H9 (cell line): Measurements from ENCODE around the gene ACSM3. TPM values are rescaled to one million over a fixed set of nuclear protein-coding genes. Genes with fewer than 3 reads are reported as not detected.

Source experiments
- DNase-seq: peaks from one replicate; pipeline ENCODE4 v3.0.0-alpha.2; 2017
- H2AFZ ChIP-seq: one replicate; pipeline ENCODE4 v1.6.1; 2013; ENCODE audit warnings: mild to moderate bottlenecking, low read length, control low read depth, moderate library complexity
- H2AK5ac ChIP-seq: 2 replicates; pipeline ENCODE4 v1.6.1; 2013; ENCODE audit warnings: low read length, control low read depth, mixed read lengths; ENCODE audit not compliant: insufficient read length
- H2BK120ac ChIP-seq: one replicate; pipeline ENCODE4 v1.6.1; 2013; ENCODE audit warnings: low read depth, mild to moderate bottlenecking, low read length, control low read depth, inconsistent platforms; ENCODE audit not compliant: poor library complexity, severe bottlenecking
- H2BK12ac ChIP-seq: 2 replicates; pipeline ENCODE4 v1.6.1; 2013; ENCODE audit warnings: low read length, control low read depth, mixed read lengths, low read depth; ENCODE audit not compliant: insufficient read length
- H2BK15ac ChIP-seq: 2 replicates; pipeline ENCODE4 v1.6.1; 2013; ENCODE audit warnings: low read depth, low read length, control low read depth
- H2BK20ac ChIP-seq: one replicate; pipeline ENCODE4 v1.6.1; 2013; ENCODE audit warnings: low read depth, mild to moderate bottlenecking, low read length, control low read depth, inconsistent platforms; ENCODE audit not compliant: poor library complexity, severe bottlenecking
- H2BK5ac ChIP-seq: 2 replicates; pipeline ENCODE4 v1.6.1; 2013; ENCODE audit warnings: low read length, control low read depth, mixed read lengths; ENCODE audit not compliant: insufficient read length
- H3K14ac ChIP-seq: 2 replicates; pipeline ENCODE4 v1.6.1; 2013; ENCODE audit warnings: low read length, control low read depth; ENCODE audit not compliant: insufficient read depth
- H3K18ac ChIP-seq: 2 replicates; pipeline ENCODE4 v1.6.1; 2013; ENCODE audit warnings: low read depth, mild to moderate bottlenecking, mixed read lengths, low read length, control low read depth; ENCODE audit not compliant: insufficient read length
- H3K23ac ChIP-seq: 2 replicates; pipeline ENCODE4 v1.6.1; 2013; ENCODE audit warnings: low read length, control low read depth, mixed read lengths, low read depth; ENCODE audit not compliant: insufficient read length
- H3K23me2 ChIP-seq: 2 replicates; pipeline ENCODE4 v1.6.1; 2013; ENCODE audit warnings: low read depth, mild to moderate bottlenecking, mixed read lengths, low read length, control low read depth; ENCODE audit not compliant: insufficient read length, poor library complexity, severe bottlenecking
- H3K27ac ChIP-seq: 2 replicates; pipeline ENCODE4 v1.5.1; 2013; ENCODE audit warnings: low read length, control low read depth, mixed read lengths, low read depth; ENCODE audit not compliant: insufficient read length
- H3K27me3 ChIP-seq: 2 replicates; pipeline ENCODE4 v1.6.1; 2013; ENCODE audit warnings: low read length, control low read depth, inconsistent platforms; ENCODE audit not compliant: insufficient read depth
- H3K4ac ChIP-seq: 2 replicates; pipeline ENCODE4 v1.6.1; 2013; ENCODE audit warnings: low read depth, mild to moderate bottlenecking, control low read depth, inconsistent platforms, low read length, moderate library complexity
- H3K4me1 ChIP-seq: 2 replicates; pipeline ENCODE4 v1.6.1; 2013; ENCODE audit warnings: low read length, control low read depth, inconsistent platforms; ENCODE audit not compliant: insufficient read depth
- H3K4me2 ChIP-seq: 2 replicates; pipeline ENCODE4 v1.6.1; 2013; ENCODE audit warnings: low read length, control low read depth, mixed read lengths; ENCODE audit not compliant: insufficient read length, insufficient read depth
- H3K56ac ChIP-seq: 2 replicates; pipeline ENCODE4 v1.6.1; 2013; ENCODE audit warnings: low read depth, mild to moderate bottlenecking, mixed read lengths, low read length, control low read depth; ENCODE audit not compliant: insufficient read length
- H3K79me1 ChIP-seq: 2 replicates; pipeline ENCODE4 v1.6.1; 2013; ENCODE audit warnings: low read depth, mild to moderate bottlenecking, moderate library complexity, low read length, control low read depth, inconsistent platforms; ENCODE audit not compliant: insufficient read depth, poor library complexity, severe bottlenecking
- H3K79me2 ChIP-seq: 2 replicates; pipeline ENCODE4 v1.6.1; 2013; ENCODE audit warnings: low read length, control low read depth, inconsistent platforms; ENCODE audit not compliant: insufficient read depth
- H3K9ac ChIP-seq: 2 replicates; pipeline ENCODE4 v1.6.1; 2013; ENCODE audit warnings: low read length, control low read depth, mixed read lengths; ENCODE audit not compliant: insufficient read length; ENCODE audit errors: extremely low read depth
- H3K9me3 ChIP-seq: one replicate; pipeline ENCODE4 v1.6.1; 2013; ENCODE audit warnings: low read depth, low read length, inconsistent platforms; ENCODE audit not compliant: control insufficient read depth
- H3T11ph ChIP-seq: one replicate; pipeline ENCODE4 v1.6.1; 2013; ENCODE audit warnings: mild to moderate bottlenecking, low read length, control low read depth, inconsistent platforms
- H4K20me1 ChIP-seq: one replicate; pipeline ENCODE4 v1.6.1; 2013; ENCODE audit not compliant: control insufficient read depth, insufficient read length, insufficient read depth
- H4K5ac ChIP-seq: 2 replicates; pipeline ENCODE4 v1.6.1; 2013; ENCODE audit warnings: low read depth, mild to moderate bottlenecking, mixed read lengths, low read length, control low read depth; ENCODE audit not compliant: insufficient read length
- H4K8ac ChIP-seq: replicated peaks from 2 replicates; pipeline ENCODE4 v1.6.1; 2013; ENCODE audit warnings: low read length, control low read depth, mixed read lengths, low read depth; ENCODE audit not compliant: insufficient read length
- H4K91ac ChIP-seq: 2 replicates; pipeline ENCODE4 v1.6.1; 2013; ENCODE audit warnings: low read depth, mild to moderate bottlenecking, moderate library complexity, mixed read lengths, low read length, control low read depth; ENCODE audit not compliant: insufficient read length
- H3K27ac Mint-ChIP-seq, 3 experiments: 2 replicates in 2 of 3; 3 replicates in 1 of 3; pipeline ENCODE4 v1.8.0; 2020 to 2021; ENCODE audit warnings: mixed read lengths in 3 of 3, mild to moderate bottlenecking in 1 of 3, moderate library complexity in 1 of 3
- H3K27me3 Mint-ChIP-seq: 2 replicates; pipeline ENCODE4 v1.8.0; 2021; ENCODE audit warnings: low read depth, mild to moderate bottlenecking, moderate library complexity, mixed read lengths
- H3K36me3 Mint-ChIP-seq, 3 experiments: 2 replicates in 2 of 3; 3 replicates in 1 of 3; pipeline ENCODE4 v1.8.0; 2020 to 2021; ENCODE audit warnings: low read depth in 3 of 3, mixed read lengths in 3 of 3; ENCODE audit not compliant: insufficient read depth in 1 of 3
- H3K4me1 Mint-ChIP-seq, 2 experiments: 2 replicates each; pipeline ENCODE4 v1.8.0; 2020; ENCODE audit warnings: mixed read lengths in 2 of 2
- H3K4me3 Mint-ChIP-seq, 2 experiments: 2 replicates in 1 of 2; 3 replicates in 1 of 2; pipeline ENCODE4 v1.8.0; 2020 to 2021; ENCODE audit warnings: mild to moderate bottlenecking in 2 of 2, mixed read lengths in 2 of 2, moderate library complexity in 1 of 2
- H3K9me3 Mint-ChIP-seq, 2 experiments: 2 replicates in 1 of 2; 3 replicates in 1 of 2; pipeline ENCODE4 v1.8.0; 2020; ENCODE audit warnings: mild to moderate bottlenecking in 2 of 2, mixed read lengths in 2 of 2, moderate library complexity in 1 of 2
- CTCF ChIP-seq: fragments of 200-600 bp; sonication (generic); conservative IDR thresholded peaks from 3 replicates; pipeline ENCODE4 v1.8.0; 2021; ENCODE audit warnings: antibody characterized with exemption, mild to moderate bottlenecking
- WGBS: extraction: QIAGEN DNeasy Blood & Tissue Kit; methylation state at CpG from one replicate; pipeline ENCODE4 v1.1.7; 2013; ENCODE audit warnings: missing lambda C conversion rate, low lambda C conversion rate, mixed read lengths; ENCODE audit not compliant: insufficient read length; ENCODE audit errors: extremely low coverage; 5-methylcytosine and 5-hydroxymethylcytosine counted together
- total RNA-seq: library from RNA; stranded (reverse); gene quantifications from 2 replicates; pipeline ENCODE4 v1.2.1, GENCODE V29; 2021

The ACSM3 gene
- total RNA-seq, 1 experiment from 2014 or later, result 3.1 TPM

- Mint-ChIP-seq H3K27me3 (no peaks in the 10 kb centered on the region), H3K9me3 (peaks cover 6 to 10% of the 10 kb centered on the region in 2 experiments; a peak in 3 of 5 replicates), H3K36me3 (peaks cover 31 to 62% (median 55%) of the 10 kb centered on the region in 3 experiments), H3K27ac (peak overlapping the region in 1 of 3 experiments; percentile 28; a peak in 2 of 7 replicates), H3K4me1 (no peaks in the 10 kb centered on the region), H3K4me3 (no peak overlapping the region)
- no peaks in the 10 kb centered on the region for H3K23me2 ChIP-seq
- no peak overlapping the region for H2BK20ac ChIP-seq
- no peak overlapping the region for H4K8ac ChIP-seq
- H2BK15ac ChIP-seq, result no peak overlapping the region
- no peak overlapping the region for H3T11ph ChIP-seq
- H3K4me1 ChIP-seq, result no peaks in the 10 kb centered on the region
- no peaks in the 10 kb centered on the region for H4K20me1 ChIP-seq
- H3K14ac ChIP-seq, result no peak overlapping the region
- H4K91ac ChIP-seq, result no peak overlapping the region
- H3K27me3 ChIP-seq, result no peaks in the 10 kb centered on the region
- no peaks in the 10 kb centered on the region for H3K9me3 ChIP-seq
- H3K56ac ChIP-seq, result no peak overlapping the region
- H2BK5ac ChIP-seq, result no peak overlapping the region
- no peaks in the 10 kb centered on the region for H3K79me1 ChIP-seq
- no peak for DNase-seq
- no CpG with 5 or more reads among the region's 1 CpG for WGBS
- TF ChIP-seq CTCF, result no peak
- H4K5ac ChIP-seq, result no peak overlapping the region
- H3K18ac ChIP-seq, result no peak overlapping the region
- no peak overlapping the region for H2BK120ac ChIP-seq
- no peak overlapping the region for H2AK5ac ChIP-seq
- H3K27ac ChIP-seq, result no peak overlapping the region
- no peak overlapping the region for H2AFZ ChIP-seq
- no peak overlapping the region for H2BK12ac ChIP-seq
- H3K4ac ChIP-seq, result no peak overlapping the region
- H3K79me2 ChIP-seq, result no peaks in the 10 kb centered on the region
- no peak overlapping the region for H3K9ac ChIP-seq
- H3K4me2 ChIP-seq, result no peak overlapping the region
- no peak overlapping the region for H3K23ac ChIP-seq
Measured at GRCh38 chr16:20838240-20838639, 74.4 kb downstream of the ACSM3 start.
